GM21737 (cell line): ENCODE measurements around the gene ATAD2B.

Source experiments
- ATAC-seq: cut with Tn5 transposase; IDR thresholded peaks from one replicate; pipeline ENCODE4 v1.9.1; 2021; ENCODE audit warnings: mild to moderate bottlenecking, moderate library complexity; ENCODE audit not compliant: unreplicated experiment

ATAD2B gene

DNA sequence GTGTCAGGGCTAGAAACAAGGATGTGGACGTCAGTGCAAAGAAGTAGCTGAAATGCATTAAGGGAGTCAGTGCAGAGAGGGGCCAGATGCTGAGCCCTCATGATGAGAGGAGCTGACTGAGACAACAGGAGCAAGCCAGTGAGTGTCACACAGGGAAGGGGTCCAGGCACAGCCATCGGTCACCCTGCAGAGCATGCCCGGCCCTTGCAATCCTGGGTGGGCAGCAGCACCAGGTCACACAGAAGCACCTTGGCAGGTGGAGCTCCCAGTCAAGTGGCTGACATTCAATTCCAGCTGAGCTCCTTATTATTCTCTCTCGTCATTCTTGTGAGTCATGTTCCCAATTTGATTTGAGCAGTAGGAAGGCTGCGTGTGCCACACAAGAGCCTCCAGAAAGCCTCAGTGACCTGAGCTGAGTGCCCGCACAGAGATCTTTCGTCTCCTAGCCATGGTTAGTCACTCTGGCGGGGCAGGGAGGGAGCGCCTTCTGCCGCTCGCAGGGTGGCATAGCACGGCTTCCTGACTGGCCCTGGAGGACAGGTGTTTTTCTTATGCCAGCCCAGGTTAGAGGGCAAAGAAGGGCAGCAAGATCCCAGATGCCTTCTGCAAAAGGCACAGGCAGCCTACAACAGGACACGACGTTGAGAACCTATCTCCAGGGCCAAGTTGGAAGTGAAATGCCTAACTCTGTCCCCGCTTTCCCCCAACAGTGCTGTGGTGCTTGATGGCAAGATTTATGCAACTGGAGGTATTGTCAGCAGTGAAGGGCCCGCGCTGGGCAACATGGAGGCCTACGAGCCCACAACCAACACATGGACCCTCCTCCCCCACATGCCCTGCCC is 220.9 kb downstream of the ATAD2B start:
- ATAC-seq, result no peak

DNA sequence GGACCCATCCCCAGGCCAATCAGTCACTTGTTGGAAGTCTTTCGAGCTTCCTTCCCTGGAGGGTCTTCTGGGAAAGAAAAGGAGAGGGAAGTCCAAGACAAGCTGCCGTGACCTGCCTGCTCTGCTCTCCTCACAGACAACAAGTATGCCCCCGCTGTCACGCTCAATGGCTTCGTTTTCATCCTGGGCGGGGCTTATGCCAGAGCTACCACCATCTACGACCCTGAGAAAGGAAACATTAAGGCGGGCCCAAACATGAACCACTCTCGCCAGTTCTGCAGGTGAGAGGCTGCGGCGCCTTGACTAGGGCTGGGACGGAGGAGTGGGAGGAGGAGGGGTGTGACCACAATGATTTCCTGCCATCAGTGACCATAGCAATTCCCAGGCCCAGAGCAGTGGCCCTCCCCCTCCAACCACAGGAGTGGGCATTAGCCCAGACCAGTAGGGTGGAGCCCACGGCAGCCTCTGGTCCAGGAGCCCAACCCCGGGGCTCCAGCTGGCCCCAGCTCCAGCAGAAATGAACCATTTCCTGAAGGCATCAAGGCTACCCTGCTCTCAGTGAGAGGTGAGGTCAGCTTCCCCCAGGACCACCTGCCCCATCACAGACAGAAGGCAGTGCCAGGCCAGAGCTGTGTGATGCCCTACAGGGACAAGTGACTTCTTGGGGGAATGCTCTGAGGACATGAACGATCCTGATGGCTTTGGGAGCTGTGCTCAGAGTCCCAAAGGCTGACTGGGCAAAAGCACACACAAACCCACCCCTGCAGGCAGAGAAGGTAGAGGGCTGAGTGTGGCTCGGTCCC is 223.1 kb downstream of the ATAD2B start:
- ATAC-seq, result no peak

DNA sequence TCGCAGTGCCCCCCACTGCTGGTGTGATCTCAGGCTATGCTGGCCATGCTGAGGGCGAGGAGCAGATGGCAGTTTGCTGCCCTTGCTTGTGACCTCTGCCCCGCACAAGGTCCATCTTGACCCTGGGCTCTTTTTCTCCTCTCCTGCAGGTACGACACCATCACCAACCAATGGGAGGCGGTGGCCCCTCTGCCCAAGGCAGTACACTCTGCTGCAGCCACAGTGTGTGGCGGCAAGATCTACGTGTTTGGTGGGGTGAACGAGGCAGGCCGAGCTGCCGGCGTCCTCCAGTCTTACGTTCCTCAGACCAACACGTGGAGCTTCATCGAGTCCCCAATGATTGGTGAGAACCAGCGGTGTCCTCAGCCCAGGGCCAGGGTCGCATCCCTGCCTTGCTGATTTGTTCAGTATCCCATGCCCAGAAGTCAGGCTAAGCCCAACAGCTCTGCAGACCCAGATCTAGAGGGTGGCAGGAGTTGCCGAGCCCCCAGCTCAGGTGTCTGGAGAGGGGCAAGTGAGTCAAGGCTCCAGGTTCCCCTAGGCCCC is 223.8 kb downstream of the ATAD2B start:
- no peak for ATAC-seq

DNA sequence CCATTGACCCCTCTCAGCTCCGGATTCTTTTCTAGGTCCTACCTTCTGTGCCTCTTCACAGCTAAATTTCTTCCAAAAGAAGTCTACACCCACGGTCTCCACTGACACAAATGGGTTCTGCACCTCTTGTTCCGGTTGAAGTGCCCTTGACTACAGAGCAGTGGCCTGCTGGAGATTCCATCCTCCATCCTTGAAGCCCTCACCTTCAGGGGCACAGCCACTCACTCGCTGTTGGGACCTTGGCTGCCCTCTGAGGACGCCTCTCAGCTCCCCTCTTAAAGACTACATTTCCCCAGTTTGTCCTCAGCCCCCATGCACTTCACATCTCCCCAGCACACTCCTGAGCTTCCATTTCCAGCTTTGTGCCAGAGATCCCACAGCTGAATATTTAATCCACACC is 226.3 kb downstream of the ATAD2B start:
- ATAC-seq, result no peak

DNA sequence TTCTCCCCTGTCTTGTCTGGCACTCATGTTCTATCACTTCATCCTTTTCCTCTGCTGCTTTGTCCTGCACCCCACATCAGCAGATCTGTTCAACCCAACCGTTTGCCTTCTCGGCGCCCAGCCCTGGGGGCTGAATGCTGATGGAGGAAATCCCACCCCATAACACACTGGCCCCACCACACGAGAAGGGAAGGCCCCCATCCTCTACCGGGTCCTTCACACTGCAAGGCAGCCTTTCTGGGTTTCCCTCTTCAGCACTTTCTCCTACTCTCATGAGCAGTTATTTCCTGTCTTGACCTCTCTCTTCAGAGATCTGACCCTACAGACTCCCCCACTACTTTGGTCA is 227.4 kb downstream of the ATAD2B start:
- no peak for ATAC-seq

DNA sequence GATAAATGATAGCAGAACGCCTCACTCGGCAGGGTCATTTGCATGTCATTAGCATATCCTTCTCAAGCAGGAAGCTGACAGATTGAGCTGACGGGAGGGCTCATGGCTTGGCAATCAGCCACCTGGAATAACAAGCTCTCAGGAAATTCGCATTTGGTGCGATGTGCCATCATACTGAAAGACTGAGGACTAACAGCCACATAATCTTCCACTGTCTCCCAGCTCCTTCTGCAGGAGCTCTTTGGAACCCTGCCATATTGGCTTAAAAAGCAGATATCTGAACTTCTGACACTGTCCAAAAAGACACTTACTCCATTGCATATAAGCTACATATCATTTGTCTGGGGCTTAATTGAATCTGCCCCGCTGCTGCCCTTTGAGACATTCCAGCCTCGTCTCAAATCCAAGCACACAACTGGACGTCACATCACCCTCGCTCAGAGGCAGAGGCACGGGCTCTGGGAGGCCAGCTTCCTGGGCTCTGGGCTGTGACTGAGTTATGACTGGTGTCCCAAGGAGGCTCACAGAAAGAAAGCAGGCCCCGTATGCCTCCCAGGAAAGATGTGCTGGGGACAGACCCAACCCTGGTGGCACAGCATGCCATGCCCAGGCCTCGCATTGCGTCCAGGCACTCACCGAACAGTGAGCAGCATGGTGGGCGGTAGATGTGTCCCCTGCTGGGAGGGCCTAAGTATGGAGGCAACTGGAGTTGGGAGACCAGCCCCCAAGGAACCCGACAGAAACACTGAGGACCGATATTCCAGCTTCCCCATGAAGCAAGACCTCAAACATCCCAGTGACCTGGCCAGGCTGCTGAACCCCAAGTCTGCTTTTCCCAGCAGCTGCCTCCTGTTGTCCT is 228.0 kb downstream of the ATAD2B start:
- no peak for ATAC-seq
